Naive thymus-derived CD4-positive, alpha-beta T cell (primary cell): ENCODE data around the gene EFHD2. TPM values are rescaled to one million over a fixed set of nuclear protein-coding genes. Genes with fewer than 3 reads are reported as not detected.

Experiments
- ATAC-seq: fragments of 150-1000 bp; cut with Tn5 transposase; 2 replicates; pipeline ENCODE4 v1.10.0; 2021; ENCODE audit warnings: mild to moderate bottlenecking, moderate library complexity
- CTCF ChIA-PET: fragments of 350-600 bp; sonication (Branson Sonifier 250); formaldehyde crosslinking; loops from one replicate; lab custom pipeline; 2021; ENCODE audit warnings: antibody characterized with exemption; lab: Charles Lee
- POLR2A ChIA-PET: fragments of 350-600 bp; sonication (Branson Sonifier 250); formaldehyde crosslinking; loops from one replicate; lab custom pipeline; 2021; ENCODE audit warnings: antibody characterized with exemption, inconsistent platforms; lab: Charles Lee
- DNase-seq, 9 donors: peaks; one replicate each; pipeline versions ENCODE4 v3.0.0 to v3.0.0-alpha.2; 2020 to 2022; ENCODE audit warnings: mixed read lengths in 1 of 9
- H3K27ac ChIP-seq: one replicate; pipeline ENCODE4 v1.7.0; 2013; ENCODE audit warnings: mild to moderate bottlenecking, low read depth, low read length, moderate library complexity
- H3K27me3 ChIP-seq, 2 donors: one replicate each; pipeline ENCODE4 v1.7.0; 2013; ENCODE audit warnings: low read length in 2 of 2, mild to moderate bottlenecking in 2 of 2, moderate library complexity in 2 of 2; ENCODE audit not compliant: control insufficient read depth in 2 of 2, insufficient read depth in 2 of 2
- H3K36me3 ChIP-seq, 3 experiments: 1 replicate in 2 of 3; 2 replicates in 1 of 3; pipeline ENCODE4 v1.7.0; 2013; ENCODE audit warnings: low read length in 3 of 3, mild to moderate bottlenecking in 3 of 3, moderate library complexity in 1 of 3; ENCODE audit not compliant: insufficient read depth in 3 of 3, control insufficient read depth in 2 of 3
- H3K4me1 ChIP-seq, 2 donors: one replicate each; pipeline ENCODE4 v1.7.0; 2013; ENCODE audit warnings: low read length in 2 of 2, mild to moderate bottlenecking in 2 of 2, moderate library complexity in 1 of 2; ENCODE audit not compliant: control insufficient read depth in 2 of 2, insufficient read depth in 2 of 2
- H3K4me3 ChIP-seq: 2 replicates; pipeline ENCODE4 v1.7.0; 2013; ENCODE audit warnings: mild to moderate bottlenecking, low read length
- H3K9me3 ChIP-seq, 3 experiments: 1 replicate in 2 of 3; 2 replicates in 1 of 3; pipeline ENCODE4 v1.7.0; 2013; ENCODE audit warnings: low read length in 3 of 3; ENCODE audit not compliant: control insufficient read depth in 2 of 3
- H3K27ac Mint-ChIP-seq, 9 donors: one replicate each; pipeline ENCODE4 v1.8.0; 2020 to 2022; ENCODE audit warnings: mixed read lengths in 9 of 9, mild to moderate bottlenecking in 8 of 9, moderate library complexity in 5 of 9, inconsistent platforms in 2 of 9
- H3K27me3 Mint-ChIP-seq, 5 donors: one replicate each; pipeline ENCODE4 v1.8.0; 2021 to 2022; ENCODE audit warnings: mixed read lengths in 5 of 5, mild to moderate bottlenecking in 1 of 5
- H3K36me3 Mint-ChIP-seq, 5 donors: one replicate each; pipeline ENCODE4 v1.8.0; 2020 to 2022; ENCODE audit warnings: mixed read lengths in 5 of 5, mild to moderate bottlenecking in 3 of 5, inconsistent platforms in 1 of 5
- H3K4me1 Mint-ChIP-seq, 7 donors: one replicate each; pipeline ENCODE4 v1.8.0; 2020 to 2022; ENCODE audit warnings: mixed read lengths in 7 of 7, mild to moderate bottlenecking in 3 of 7, inconsistent platforms in 1 of 7
- H3K4me3 Mint-ChIP-seq, 10 donors: one replicate each; pipeline ENCODE4 v1.8.0; 2020 to 2022; ENCODE audit warnings: mild to moderate bottlenecking in 10 of 10, mixed read lengths in 10 of 10, moderate library complexity in 6 of 10, inconsistent platforms in 2 of 10
- H3K9me3 Mint-ChIP-seq, 11 donors: one replicate each; pipeline ENCODE4 v1.8.0; 2020 to 2022; ENCODE audit warnings: mixed read lengths in 11 of 11, mild to moderate bottlenecking in 4 of 11, inconsistent platforms in 1 of 11, moderate library complexity in 1 of 11
- intact Hi-C, 2 donors: fragments of 100-400 bp; cut with micrococcal nuclease; formaldehyde crosslinking; loops; one replicate each; pipeline ENCODE4 v1.15.1; 2023
- polyA plus RNA-seq, 2 donors: library from polyadenylated mRNA; unstranded; fragments of 300-500 nt; fragmentation: Illumina TruSeq; gene quantifications; one replicate each; pipeline ENCODE4 v1.2.3, GENCODE V29; 2021
- total RNA-seq, 6 experiments: library from RNA in 5 of 6; stranded (reverse) in 5 of 6; gene quantifications; 1 replicate in 5 of 6; 2 replicates in 1 of 6; pipeline ENCODE4 v1.2.3 and lab custom pipeline; 2021 to 2026

EFHD2 gene
- total and polyA plus RNA-seq, 7 experiments from 2014 or later = 21.0 to 258 (median 32.0) TPM

DNA sequence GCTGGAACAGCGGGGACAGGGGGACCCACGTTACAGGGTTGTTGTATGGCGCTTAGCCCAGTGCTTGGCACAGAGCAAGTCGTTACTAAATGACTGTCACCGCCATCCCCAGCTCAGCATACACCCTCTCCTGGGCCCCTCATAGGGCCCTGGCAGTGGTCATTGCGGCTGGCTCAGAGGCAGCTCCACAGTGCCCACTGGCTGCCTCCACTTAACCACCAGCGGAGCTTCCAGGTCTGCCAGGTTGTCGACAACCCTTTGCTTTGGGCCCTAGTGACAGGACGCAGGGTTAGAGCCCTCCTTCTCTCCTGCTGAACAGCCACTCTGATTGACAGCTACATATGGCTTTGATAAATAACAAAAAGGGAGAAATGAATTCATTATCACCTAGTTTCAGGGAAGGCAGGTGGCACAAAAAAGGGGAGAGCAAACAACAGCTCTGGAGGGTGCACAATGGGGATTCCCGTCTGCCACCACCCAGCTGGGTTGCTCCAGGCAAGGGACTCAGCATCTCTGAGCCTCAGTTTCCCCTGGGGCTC lies 4.8 kb downstream of the EFHD2 start:
- no peak overlapping the region for H3K27ac ChIP-seq

GRCh38 chr1:15417059-15417934 lies 7.6 kb downstream of the EFHD2 start:
- DNase-seq (peak in 6 of 9 donors; percentile 7 to 68 (median 21)), ATAC-seq (peak; percentile 77)
- Histone ChIP-seq H3K4me3 (peak overlapping the region; percentile 26), H3K27me3 (no peaks in the 10 kb centered on the region), H3K36me3 (peaks cover 0 to 9% (median 0%) of the 10 kb centered on the region in 3 experiments), H3K27ac (peak overlapping the region; percentile 32), H3K4me1 (peaks cover 20 to 57% of the 10 kb centered on the region in 2 donors), H3K9me3 (no peaks in the 10 kb centered on the region)
- peaks cover 0 to 2% (median 0%) of the 10 kb centered on the region in 11 donors for H3K9me3 Mint-ChIP-seq
- ChIA-PET CTCF (no interaction called here), POLR2A (no interaction called here)
- H3K4me1 Mint-ChIP-seq = peaks cover 22 to 71% (median 51%) of the 10 kb centered on the region in 7 donors
- H3K36me3 Mint-ChIP-seq = peaks cover 0 to 32% (median 9%) of the 10 kb centered on the region in 5 donors
- peak overlapping the region in 9 of 10 donors; percentile 27 to 74 (median 63) for H3K4me3 Mint-ChIP-seq
- H3K27me3 Mint-ChIP-seq = no peaks in the 10 kb centered on the region
- peak overlapping the region; percentile 52 to 88 (median 71) for H3K27ac Mint-ChIP-seq
- intact Hi-C loops = loop anchor here in 1 of 2 donors (1.0 kb wide), 1 partner anchor 8 kb away; the partner anchor contains the start of gene EFHD2

More for the DNA sequence above, 4.8 kb downstream of the EFHD2 start:
- intact Hi-C loops = no loop called here
- H3K36me3 Mint-ChIP-seq = peaks cover 0 to 33% (median 0%) of the 10 kb centered on the region in 5 donors
- no peaks in the 10 kb centered on the region for H3K9me3 ChIP-seq
- CTCF ChIA-PET = no interaction called here
- H3K4me1 Mint-ChIP-seq = peaks cover 16 to 70% (median 60%) of the 10 kb centered on the region in 7 donors
- H3K4me1 ChIP-seq = peaks cover 36 to 65% of the 10 kb centered on the region in 2 donors
- peak overlapping the region in 6 of 9 donors; percentile 9 to 88 (median 50) for H3K27ac Mint-ChIP-seq
- POLR2A ChIA-PET = no interaction called here
- H3K27me3 Mint-ChIP-seq = no peaks in the 10 kb centered on the region
- no peaks in the 10 kb centered on the region for H3K27me3 ChIP-seq
- no peak for DNase-seq
- peak overlapping the region in 4 of 10 donors; percentile 9 to 56 (median 50) for H3K4me3 Mint-ChIP-seq
- peaks cover 0 to 10% (median 0%) of the 10 kb centered on the region in 3 experiments for H3K36me3 ChIP-seq
- no peak overlapping the region for H3K4me3 ChIP-seq
- no peaks in the 10 kb centered on the region for H3K9me3 Mint-ChIP-seq
- no peak for ATAC-seq

DNA sequence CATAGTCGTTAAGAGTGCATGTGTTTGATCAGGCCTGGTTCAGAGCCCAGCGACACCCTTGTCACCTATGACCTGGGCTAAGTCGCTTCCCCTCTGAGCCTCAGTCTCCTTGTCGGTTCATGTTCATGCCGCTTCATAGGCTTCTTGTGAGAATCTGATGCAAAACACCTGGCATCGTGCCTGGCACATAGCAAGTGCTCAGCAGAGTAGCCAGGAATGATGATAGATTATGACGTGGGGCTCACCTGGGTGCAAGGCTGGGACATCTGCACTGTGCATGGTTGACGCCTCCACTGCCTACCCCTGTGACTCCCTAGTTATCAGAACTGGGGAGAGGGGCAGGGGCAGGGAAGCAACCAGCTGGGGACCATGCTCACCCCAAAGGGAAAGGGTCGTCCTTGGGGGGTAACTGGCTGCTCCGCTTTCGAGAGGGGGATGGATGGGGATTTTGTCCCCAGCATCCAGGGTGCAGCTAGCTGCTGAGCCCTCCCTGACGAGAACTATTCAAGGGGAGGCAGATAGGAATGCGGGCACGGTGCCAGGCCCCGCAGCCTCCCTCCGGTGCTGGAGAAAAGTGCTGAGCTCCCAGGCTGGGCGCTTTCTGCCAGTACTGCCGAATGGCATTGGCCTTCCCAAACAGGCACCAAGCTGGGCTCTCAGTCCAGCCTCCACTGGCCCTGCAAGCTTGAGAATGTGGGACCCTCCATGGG lies 9.3 kb downstream of the EFHD2 start:
- Histone ChIP-seq H3K9me3 (no peaks in the 10 kb centered on the region), H3K27ac (no peak overlapping the region), H3K4me3 (no peak overlapping the region), H3K4me1 (peaks cover 20 to 40% of the 10 kb centered on the region in 2 donors), H3K27me3 (no peaks in the 10 kb centered on the region), H3K36me3 (peaks cover 0 to 5% (median 0%) of the 10 kb centered on the region in 3 experiments)
- intact Hi-C loops = no loop called here
- ATAC-seq (no peak), DNase-seq (no peak)
- POLR2A ChIA-PET = no interaction called here
- H3K36me3 Mint-ChIP-seq = peaks cover 0 to 28% (median 9%) of the 10 kb centered on the region in 5 donors
- peaks cover 22 to 60% (median 43%) of the 10 kb centered on the region in 7 donors for H3K4me1 Mint-ChIP-seq
- H3K9me3 Mint-ChIP-seq = peaks cover 0 to 2% (median 0%) of the 10 kb centered on the region in 11 donors
- no peaks in the 10 kb centered on the region for H3K27me3 Mint-ChIP-seq
- CTCF ChIA-PET = no interaction called here
- H3K27ac Mint-ChIP-seq = peak overlapping the region in 3 of 9 donors; percentile 9 to 51 (median 32)
- no peak overlapping the region for H3K4me3 Mint-ChIP-seq

GRCh38 chr1:15420853-15421465 lies 11.3 kb downstream of the EFHD2 start:
- peaks cover 0 to 2% (median 0%) of the 10 kb centered on the region in 11 donors for H3K9me3 Mint-ChIP-seq
- Histone ChIP-seq H3K4me1 (peaks cover 17 to 21% of the 10 kb centered on the region in 2 donors), H3K27ac (no peak overlapping the region), H3K4me3 (no peak overlapping the region), H3K36me3 (peaks cover 0 to 18% (median under 1%) of the 10 kb centered on the region in 3 experiments), H3K27me3 (no peaks in the 10 kb centered on the region), H3K9me3 (no peaks in the 10 kb centered on the region)
- H3K4me1 Mint-ChIP-seq = peaks cover 19 to 46% (median 30%) of the 10 kb centered on the region in 7 donors
- H3K27me3 Mint-ChIP-seq = no peaks in the 10 kb centered on the region
- DNase-seq (no peak), ATAC-seq (no peak)
- H3K4me3 Mint-ChIP-seq = no peak overlapping the region
- intact Hi-C loops = no loop called here
- peaks cover 0 to 19% (median 9%) of the 10 kb centered on the region in 5 donors for H3K36me3 Mint-ChIP-seq
- CTCF ChIA-PET = no interaction called here
- H3K27ac Mint-ChIP-seq = peak overlapping the region in 1 of 9 donors; percentile 67
- POLR2A ChIA-PET = no interaction called here

- Mint-ChIP-seq H3K4me1 (peaks cover 0 to 35% (median 12%) of the 10 kb centered on the region in 7 donors), H3K27ac (peak overlapping the region in 1 of 9 donors; percentile 14), H3K9me3 (peaks cover 0 to 2% (median 0%) of the 10 kb centered on the region in 11 donors), H3K36me3 (peaks cover 0 to 19% (median 11%) of the 10 kb centered on the region in 5 donors), H3K4me3 (no peak overlapping the region), H3K27me3 (no peaks in the 10 kb centered on the region)
- H3K27ac ChIP-seq = no peak overlapping the region
- DNase-seq = no peak
- no peaks in the 10 kb centered on the region for H3K9me3 ChIP-seq
- peaks cover 2 to 37% (median 6%) of the 10 kb centered on the region in 3 experiments for H3K36me3 ChIP-seq
- H3K27me3 ChIP-seq = no peaks in the 10 kb centered on the region
- peak; percentile 2 for ATAC-seq
- no peak overlapping the region for H3K4me3 ChIP-seq
- ChIA-PET CTCF (no interaction called here), POLR2A (no interaction called here)
- intact Hi-C loops = no loop called here
- peaks cover 0 to 3% of the 10 kb centered on the region in 2 donors for H3K4me1 ChIP-seq
These were observed 13.2 kb downstream of the EFHD2 start for GRCh38 chr1:15422871-15423270.
